ENCODE results near the gene SDHC.

Gene SDHC, protein sequence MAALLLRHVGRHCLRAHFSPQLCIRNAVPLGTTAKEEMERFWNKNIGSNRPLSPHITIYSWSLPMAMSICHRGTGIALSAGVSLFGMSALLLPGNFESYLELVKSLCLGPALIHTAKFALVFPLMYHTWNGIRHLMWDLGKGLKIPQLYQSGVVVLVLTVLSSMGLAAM

DNA sequence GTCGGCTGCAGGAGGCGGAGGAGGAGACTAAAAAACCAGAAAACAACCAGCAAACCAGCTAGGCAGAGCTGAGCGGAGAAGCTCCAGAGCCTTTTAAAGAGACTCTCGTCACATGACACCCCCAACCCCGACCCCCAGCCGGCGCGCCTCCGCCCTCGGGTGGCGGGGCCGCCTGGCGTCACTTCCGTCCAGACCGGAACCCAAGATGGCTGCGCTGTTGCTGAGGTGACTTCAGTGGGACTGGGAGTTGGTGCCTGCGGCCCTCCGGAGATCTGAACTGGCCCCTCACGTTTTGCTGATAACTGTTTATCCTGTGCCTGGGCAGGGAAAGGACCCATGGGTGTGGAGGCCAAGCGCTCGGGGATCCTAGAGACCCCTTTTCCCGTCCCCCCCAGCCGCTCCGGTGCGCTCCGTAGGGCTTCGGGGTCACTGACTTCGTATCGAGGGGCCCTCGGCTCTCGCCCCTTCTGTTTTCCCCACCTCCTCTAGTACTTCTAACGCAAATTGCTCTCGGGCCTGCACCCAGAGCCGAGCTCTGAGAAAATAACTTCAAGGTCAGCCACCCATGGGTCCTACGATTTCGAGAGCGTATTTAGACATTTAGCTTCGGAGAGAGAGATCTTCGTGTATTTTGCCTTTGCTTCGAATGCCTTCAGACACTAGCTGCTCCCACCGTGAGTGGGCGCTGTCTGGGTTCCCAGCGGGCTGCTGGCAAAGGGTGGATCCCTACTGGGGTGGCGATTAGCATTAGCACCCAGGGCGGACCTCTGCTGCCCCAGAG, at the start of gene SDHC:
TSS of gene SDHC (plus strand) at position 181 of the 781 bp plus-strand sequence. CDS start at position 206, 25 bp downstream.
- TF ChIP-seq, protein P1, sequence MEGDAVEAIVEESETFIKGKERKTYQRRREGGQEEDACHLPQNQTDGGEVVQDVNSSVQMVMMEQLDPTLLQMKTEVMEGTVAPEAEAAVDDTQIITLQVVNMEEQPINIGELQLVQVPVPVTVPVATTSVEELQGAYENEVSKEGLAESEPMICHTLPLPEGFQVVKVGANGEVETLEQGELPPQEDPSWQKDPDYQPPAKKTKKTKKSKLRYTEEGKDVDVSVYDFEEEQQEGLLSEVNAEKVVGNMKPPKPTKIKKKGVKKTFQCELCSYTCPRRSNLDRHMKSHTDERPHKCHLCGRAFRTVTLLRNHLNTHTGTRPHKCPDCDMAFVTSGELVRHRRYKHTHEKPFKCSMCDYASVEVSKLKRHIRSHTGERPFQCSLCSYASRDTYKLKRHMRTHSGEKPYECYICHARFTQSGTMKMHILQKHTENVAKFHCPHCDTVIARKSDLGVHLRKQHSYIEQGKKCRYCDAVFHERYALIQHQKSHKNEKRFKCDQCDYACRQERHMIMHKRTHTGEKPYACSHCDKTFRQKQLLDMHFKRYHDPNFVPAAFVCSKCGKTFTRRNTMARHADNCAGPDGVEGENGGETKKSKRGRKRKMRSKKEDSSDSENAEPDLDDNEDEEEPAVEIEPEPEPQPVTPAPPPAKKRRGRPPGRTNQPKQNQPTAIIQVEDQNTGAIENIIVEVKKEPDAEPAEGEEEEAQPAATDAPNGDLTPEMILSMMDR (IDR thresholded peaks at IDR 0.05; ENCODE audit: borderline replicate concordance, control extremely low read depth, extremely low read depth, insufficient read depth, missing control alignments), result peak; percentile 20
- in situ Hi-C loops (cut with MboI; ENCODE audit: low sequenced_read_pairs, unreplicated experiment), result no loop called here
- peak; percentile 95 for DNase-seq (ENCODE audit: low spot score)

- TF ChIP-seq, protein P1 (IDR thresholded peaks at IDR 0.05; ENCODE audit: borderline replicate concordance, control extremely low read depth, extremely low read depth, insufficient read depth, missing control alignments), result no peak
- no peak for DNase-seq (ENCODE audit: low spot score)
- in situ Hi-C loops (cut with MboI; ENCODE audit: low sequenced_read_pairs, unreplicated experiment), result no loop called here
These were observed 48.9 kb upstream of the SDHC start for GRCh38 chr1:161265305-161265704.

- no peak for DNase-seq (ENCODE audit: low spot score)
- in situ Hi-C loops (cut with MboI; ENCODE audit: low sequenced_read_pairs, unreplicated experiment), result no loop called here
- TF ChIP-seq, protein P1 (IDR thresholded peaks at IDR 0.05; ENCODE audit: borderline replicate concordance, control extremely low read depth, extremely low read depth, insufficient read depth, missing control alignments), result no peak
These were observed 48.0 kb upstream of the SDHC start for GRCh38 chr1:161266202-161266601.

DNA sequence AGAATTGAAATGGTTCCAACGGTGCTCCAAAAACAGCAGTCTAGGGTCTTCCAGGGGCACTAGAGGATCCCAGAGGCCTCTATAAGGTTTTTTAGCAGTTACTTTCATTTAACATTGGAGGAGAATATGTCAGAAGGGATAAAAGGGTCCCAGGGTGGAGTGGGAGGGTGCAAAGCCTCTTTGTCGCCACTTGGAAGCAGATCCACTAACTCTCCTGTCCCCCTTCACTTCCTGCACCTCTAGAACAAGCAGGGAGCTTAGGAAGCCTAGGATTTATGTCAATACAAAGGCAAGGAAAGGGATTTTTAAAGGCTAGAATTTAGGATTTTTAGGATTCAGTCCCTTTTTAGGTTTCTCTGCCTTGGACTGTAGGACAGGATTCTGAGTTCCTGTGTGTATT, 47.3 kb upstream of the SDHC start:
- no peak for DNase-seq (ENCODE audit: low spot score)
- TF ChIP-seq, protein P1 (IDR thresholded peaks at IDR 0.05; ENCODE audit: borderline replicate concordance, control extremely low read depth, extremely low read depth, insufficient read depth, missing control alignments), result no peak
- in situ Hi-C loops (cut with MboI; ENCODE audit: low sequenced_read_pairs, unreplicated experiment), result no loop called here

DNA sequence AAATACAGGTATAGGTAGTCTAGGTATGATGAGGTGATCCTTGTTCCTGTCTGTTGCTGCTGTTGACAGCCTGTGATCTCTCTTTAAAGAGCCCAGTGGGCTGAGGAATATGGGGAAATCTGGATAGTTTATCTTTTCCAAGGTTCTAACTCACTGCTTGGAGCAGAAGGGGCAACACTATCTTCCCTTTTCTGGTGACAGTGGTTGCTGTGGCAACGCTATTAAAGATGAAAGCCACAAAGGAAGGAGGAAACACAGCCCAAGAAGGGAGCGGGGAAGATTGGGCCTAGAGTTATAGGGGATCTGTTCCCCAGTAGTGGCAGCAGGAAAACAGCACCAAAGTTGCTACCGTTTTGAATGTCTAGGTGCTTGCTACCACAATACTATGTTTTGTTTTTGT, 46.9 kb upstream of the SDHC start:
- DNase-seq (ENCODE audit: low spot score), result no peak
- TF ChIP-seq, protein P1 (IDR thresholded peaks at IDR 0.05; ENCODE audit: borderline replicate concordance, control extremely low read depth, extremely low read depth, insufficient read depth, missing control alignments), result no peak
- in situ Hi-C loops (cut with MboI; ENCODE audit: low sequenced_read_pairs, unreplicated experiment), result no loop called here

DNA sequence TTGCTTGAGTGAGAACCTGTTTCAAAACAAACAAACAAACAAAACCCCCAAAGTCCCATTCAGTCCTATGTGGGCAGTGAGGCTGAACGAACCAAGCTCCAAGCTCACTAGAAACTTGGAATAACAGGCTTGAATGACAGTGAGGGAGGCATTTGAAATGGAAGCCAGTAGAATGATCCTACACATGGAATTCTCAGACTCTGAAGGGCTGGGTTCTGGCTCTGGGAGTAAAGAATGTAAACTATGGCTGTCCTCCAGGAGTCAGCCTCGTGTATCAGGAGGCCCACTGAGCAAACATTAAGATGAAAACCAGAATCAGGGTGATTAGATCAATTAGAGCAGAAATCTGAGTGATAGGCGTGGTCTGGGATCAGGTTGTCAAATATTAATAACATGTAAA, 40.8 kb upstream of the SDHC start:
- in situ Hi-C loops (cut with MboI; ENCODE audit: low sequenced_read_pairs, unreplicated experiment), result no loop called here

More for the DNA sequence above, 40.8 kb upstream of the SDHC start:
- DNase-seq (ENCODE audit: low spot score), result no peak
- TF ChIP-seq, protein P1 (IDR thresholded peaks at IDR 0.05; ENCODE audit: borderline replicate concordance, control extremely low read depth, extremely low read depth, insufficient read depth, missing control alignments), result no peak

Data from GM13976 (cell line).